ENCODE data around the gene MVB12B. TPM values are rescaled to one million over a fixed set of nuclear protein-coding genes. Genes with fewer than 3 reads are reported as not detected.

MVB12B gene
- total and polyA plus RNA-seq, 7 donors: 1.5 to 25.6 (median 11.6) TPM

DNA sequence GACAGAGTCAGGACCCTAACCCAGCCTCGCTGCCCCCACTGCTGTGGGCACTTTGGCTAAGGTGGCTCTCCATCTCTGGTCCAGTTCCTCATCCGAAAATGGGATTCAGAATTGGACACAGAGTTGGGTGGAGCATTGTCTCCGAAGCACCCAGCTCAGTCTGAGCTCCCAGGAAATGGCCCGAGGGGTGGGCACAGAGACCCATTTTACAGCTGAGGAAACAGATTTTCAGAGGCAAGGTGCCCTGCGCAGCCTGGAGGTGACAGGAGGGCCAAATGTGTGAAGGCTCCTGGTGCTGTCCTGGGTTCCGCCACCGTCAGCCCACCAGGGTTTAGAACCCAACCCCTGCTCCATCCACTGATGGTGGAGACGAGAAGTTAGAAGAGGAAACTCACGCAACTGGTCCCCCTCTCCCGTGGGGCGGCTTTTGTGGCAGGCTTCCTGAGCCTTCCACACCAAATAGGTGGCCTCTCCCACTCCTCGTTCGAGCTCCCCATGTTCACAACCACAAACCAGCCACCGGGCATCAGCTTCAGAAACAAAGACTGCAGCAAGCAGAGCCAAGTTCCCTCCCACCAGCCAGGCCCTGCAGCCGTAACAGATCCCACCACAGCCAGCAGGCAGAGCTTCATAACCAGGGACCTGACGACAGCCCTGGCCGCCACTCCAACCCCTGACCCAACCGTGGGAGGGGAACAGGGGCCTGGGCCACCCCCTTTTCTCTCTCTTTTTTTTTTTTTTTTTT lies 196.2 kb downstream of the MVB12B start:
- no peak for ATAC-seq
- intact Hi-C loops (cut with DNase I): no loop called here
- Histone ChIP-seq H3K4me3 (no peak overlapping the region), H3K27me3 (ENCODE audit: insufficient read depth in 3 of 3, low read length in 2 of 3) (peaks cover 0 to 35% (median 4%) of the 10 kb centered on the region in 3 donors), H3K9me3 (no peaks in the 10 kb centered on the region), H3K27ac (no peak overlapping the region), H3K4me1 (peaks cover 10% of the 10 kb centered on the region), H3K36me3 (ENCODE audit: insufficient read depth in 1 of 2, low read depth in 1 of 2) (no peaks in the 10 kb centered on the region)
- no peak for DNase-seq
- TF ChIP-seq, protein P1, sequence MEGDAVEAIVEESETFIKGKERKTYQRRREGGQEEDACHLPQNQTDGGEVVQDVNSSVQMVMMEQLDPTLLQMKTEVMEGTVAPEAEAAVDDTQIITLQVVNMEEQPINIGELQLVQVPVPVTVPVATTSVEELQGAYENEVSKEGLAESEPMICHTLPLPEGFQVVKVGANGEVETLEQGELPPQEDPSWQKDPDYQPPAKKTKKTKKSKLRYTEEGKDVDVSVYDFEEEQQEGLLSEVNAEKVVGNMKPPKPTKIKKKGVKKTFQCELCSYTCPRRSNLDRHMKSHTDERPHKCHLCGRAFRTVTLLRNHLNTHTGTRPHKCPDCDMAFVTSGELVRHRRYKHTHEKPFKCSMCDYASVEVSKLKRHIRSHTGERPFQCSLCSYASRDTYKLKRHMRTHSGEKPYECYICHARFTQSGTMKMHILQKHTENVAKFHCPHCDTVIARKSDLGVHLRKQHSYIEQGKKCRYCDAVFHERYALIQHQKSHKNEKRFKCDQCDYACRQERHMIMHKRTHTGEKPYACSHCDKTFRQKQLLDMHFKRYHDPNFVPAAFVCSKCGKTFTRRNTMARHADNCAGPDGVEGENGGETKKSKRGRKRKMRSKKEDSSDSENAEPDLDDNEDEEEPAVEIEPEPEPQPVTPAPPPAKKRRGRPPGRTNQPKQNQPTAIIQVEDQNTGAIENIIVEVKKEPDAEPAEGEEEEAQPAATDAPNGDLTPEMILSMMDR (IDR thresholded peaks at IDR 0.05): no peak
- WGBS, 3 donors: 68 to 72% (median 72%) methylated on average over 18 of the region's 18 CpGs

DNA sequence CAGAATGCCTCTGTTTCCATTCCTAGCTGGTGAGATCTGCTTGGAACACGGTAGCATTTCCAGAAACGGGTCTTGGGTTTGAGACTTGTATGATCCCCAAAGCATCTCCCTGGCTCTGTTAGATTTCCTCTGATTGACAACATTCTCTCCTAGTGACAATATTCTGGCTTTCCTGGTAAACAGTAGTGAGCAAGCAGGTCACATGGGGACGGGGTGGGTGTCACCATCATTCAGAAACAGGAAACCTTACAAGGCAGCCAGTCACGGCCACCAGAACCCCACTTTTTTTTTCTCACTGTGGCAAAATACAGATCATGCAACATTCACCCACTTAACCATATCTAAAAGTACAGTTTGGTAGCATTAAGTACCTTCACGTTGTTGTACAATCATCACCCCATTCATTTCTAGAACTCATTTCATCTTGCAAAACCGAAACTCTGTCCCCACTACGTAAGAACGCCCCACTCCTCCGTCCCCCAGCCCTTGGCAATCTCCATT lies 197.0 kb downstream of the MVB12B start:
- 50 to 63% (median 57%) methylated on average over 9 of the region's 9 CpGs for WGBS, 3 donors
- Histone ChIP-seq H3K4me1 (peaks cover 10% of the 10 kb centered on the region), H3K27me3 (ENCODE audit: insufficient read depth in 3 of 3, low read length in 2 of 3) (peaks cover 0 to 26% (median 2%) of the 10 kb centered on the region in 3 donors), H3K36me3 (ENCODE audit: insufficient read depth in 1 of 2, low read depth in 1 of 2) (no peaks in the 10 kb centered on the region), H3K9me3 (no peaks in the 10 kb centered on the region), H3K4me3 (no peak overlapping the region), H3K27ac (no peak overlapping the region)
- no peak for ATAC-seq
- TF ChIP-seq, protein P1 (IDR thresholded peaks at IDR 0.05): no peak
- DNase-seq: no peak
- intact Hi-C loops (cut with DNase I): no loop called here

- Histone ChIP-seq H3K27ac (no peak overlapping the region), H3K36me3 (ENCODE audit: insufficient read depth in 1 of 2, low read depth in 1 of 2) (no peaks in the 10 kb centered on the region), H3K4me3 (no peak overlapping the region), H3K4me1 (peaks cover 10% of the 10 kb centered on the region), H3K27me3 (ENCODE audit: insufficient read depth in 3 of 3, low read length in 2 of 3) (peaks cover 0 to 18% (median 2%) of the 10 kb centered on the region in 3 donors), H3K9me3 (no peaks in the 10 kb centered on the region)
- 74 to 82% (median 78%) methylated on average over 12 to 13 of the region's 13 CpGs for WGBS, 3 donors
- intact Hi-C loops (cut with DNase I): no loop called here
- no peak for ATAC-seq
- DNase-seq: no peak
- TF ChIP-seq, protein P1 (IDR thresholded peaks at IDR 0.05): no peak
Observed at GRCh38 chr9:126524353-126525077, 197.9 kb downstream of the MVB12B start.

- TF ChIP-seq, protein P1 (IDR thresholded peaks at IDR 0.05): no peak
- WGBS, 3 donors: 82 to 88% (median 86%) methylated on average over 17 to 19 of the region's 19 CpGs
- H3K36me3 ChIP-seq (ENCODE audit: insufficient read depth in 1 of 2, low read depth in 1 of 2): no peaks in the 10 kb centered on the region
- intact Hi-C loops (cut with DNase I): no loop called here
- H3K4me3 ChIP-seq: no peak overlapping the region
- DNase-seq (no peak), ATAC-seq (no peak)
- no peak overlapping the region for H3K27ac ChIP-seq
- peaks cover 4% of the 10 kb centered on the region for H3K4me1 ChIP-seq
- H3K9me3 ChIP-seq: no peaks in the 10 kb centered on the region
- H3K27me3 ChIP-seq (ENCODE audit: insufficient read depth in 3 of 3, low read length in 2 of 3): peaks cover 0 to 13% (median 2%) of the 10 kb centered on the region in 3 donors
Observed at GRCh38 chr9:126526218-126527108, 199.8 kb downstream of the MVB12B start.

All from psoas muscle (tissue), 8 donors.